K562 (cell line): Measurements from ENCODE around the gene KLF5. TPM values are rescaled to one million over a fixed set of nuclear protein-coding genes. Genes with fewer than 3 reads are reported as not detected.

ENCODE experiments used
- BCOR ChIP-seq: fragments of 450-650 bp; IDR thresholded peaks from 2 replicates; pipeline ENCODE4 v1.6.1; 2016
- CSDE1 ChIP-seq, 2 experiments: fragments of 450-650 bp; IDR thresholded peaks; 2 replicates each; pipeline ENCODE4 v1.6.1; 2016; ENCODE audit warnings: mild to moderate bottlenecking in 1 of 2
- DEAF1 ChIP-seq: fragments of 450-650 bp; formaldehyde crosslinking; IDR thresholded peaks from 2 replicates; pipeline ENCODE4 v1.4.0; 2020; ENCODE audit warnings: mild to moderate bottlenecking, moderate library complexity
- HDAC6 ChIP-seq: IDR thresholded peaks from 2 replicates; pipeline ENCODE4 v1.6.1; 2012; ENCODE audit warnings: low read depth, mild to moderate bottlenecking, control low read depth, inconsistent platforms, low read length, moderate library complexity
- JUN ChIP-seq, 2 experiments: sonication (generic) in 1 of 2; formaldehyde crosslinking in 1 of 2; IDR thresholded peaks; 2 replicates each; pipeline versions ENCODE4 v1.6.1 to v1.8.0; 2012 to 2022; ENCODE audit warnings: borderline replicate concordance in 2 of 2, mild to moderate bottlenecking in 2 of 2, improper control_type of control experiment in 1 of 2, low read depth in 1 of 2, low read length in 1 of 2, missing genetic modification reagents in 1 of 2
- KLF6 ChIP-seq: fragments of 250-450 bp; sonication (Bioruptor Pico); IDR thresholded peaks from 2 replicates; pipeline ENCODE4 v1.4.0; 2020; ENCODE audit warnings: mild to moderate bottlenecking, moderate library complexity, borderline replicate concordance
- LARP7 ChIP-seq: fragments of 450-650 bp; IDR thresholded peaks from 2 replicates; pipeline ENCODE4 v1.6.1; 2016
- MTA1 ChIP-seq: fragments of 450-650 bp; IDR thresholded peaks from 2 replicates; pipeline ENCODE4 v1.6.1; 2017; ENCODE audit warnings: borderline replicate concordance
- PBX2 ChIP-seq, 2 experiments: IDR thresholded peaks in 1 of 2; conservative IDR thresholded peaks in 1 of 2; 2 replicates each; pipeline ENCODE4 v1.6.1; 2016; ENCODE audit warnings: low read depth in 2 of 2, mild to moderate bottlenecking in 1 of 2, missing compliant biosample characterization in 1 of 2, missing genetic modification characterization in 1 of 2, moderate library complexity in 1 of 2
- POU5F1 ChIP-seq: fragments of 150-350 bp; IDR thresholded peaks from 2 replicates; pipeline ENCODE4 v1.6.1; 2014; ENCODE audit warnings: borderline replicate concordance, low read length, low read depth, mild to moderate bottlenecking; ENCODE audit not compliant: partially characterized antibody
- SFPQ ChIP-seq: fragments of 200-400 bp; formaldehyde crosslinking; IDR thresholded peaks from 2 replicates; pipeline ENCODE4 v1.6.1; 2017; ENCODE audit warnings: mild to moderate bottlenecking, low read depth, low read length, moderate library complexity
- SMARCE1 ChIP-seq: fragments of 450-650 bp; IDR thresholded peaks from 2 replicates; pipeline ENCODE4 v1.7.1; 2016; ENCODE audit warnings: mild to moderate bottlenecking
- SREBF2 ChIP-seq: sonication (generic); formaldehyde crosslinking; IDR thresholded peaks from 2 replicates; pipeline ENCODE4 v1.4.0; 2020; ENCODE audit warnings: mild to moderate bottlenecking, missing genetic modification reagents
- ZBTB2 ChIP-seq: fragments of 450-650 bp; IDR thresholded peaks from 2 replicates; pipeline ENCODE4 v1.6.1; 2016; ENCODE audit warnings: antibody characterized with exemption
- ZNF655 ChIP-seq: fragments of 250-450 bp; sonication (Bioruptor Pico); IDR thresholded peaks from 2 replicates; pipeline ENCODE4 v1.5.0; 2021
- polyA plus RNA-seq, 8 experiments: library from polyadenylated mRNA; depleted of rRNA in 4 of 8; stranded (reverse) in 5 of 8; unstranded in 3 of 8; fragments of >200 nt; fragmentation: Nextera tagmentation in 2 of 8; fragmentation: Illumina TruSeq in 1 of 8; extraction: Ambion mirVana in 2 of 8; extraction: Trizol in 1 of 8; gene quantifications; 2 replicates each; pipeline versions ENCODE4 v1.2.1 to v1.2.3, GENCODE V29; 2011 to 2014; ENCODE audit warnings: inconsistent platforms in 1 of 8, missing spikeins in 1 of 8
- total RNA-seq, 7 experiments: library from RNA; depleted of rRNA in 6 of 7; stranded (reverse); fragments of >200 nt in 6 of 7; fragmentation: Illumina TruSeq in 2 of 7; extraction: Trizol in 2 of 7; gene quantifications; 2 replicates each; pipeline versions ENCODE4 v1.2.1 to v1.2.3, GENCODE V29; 2011 to 2021; ENCODE audit warnings: low replicate concordance in 1 of 7

KLF5 gene
- total and polyA plus RNA-seq, 9 of the 15 experiments (the other 6 are each of a cell fraction or from before 2014, with no cell fraction given), result 0.17 to 1.0 (median 0.36) TPM

- no peak for TF ChIP-seq SFPQ
- TF ChIP-seq PBX2 (CRISPR knock-in tag; IDR thresholded peaks at IDR 0.05; ENCODE audit: low read depth), result no peak
- TF ChIP-seq PBX2 (tag; conservative IDR thresholded peaks at IDR 0.05; ENCODE audit: low read depth), result 0 out of 2 replicates have a peak, but pooled peaks have one; percentile 27
- no peak for TF ChIP-seq SREBF2 (CRISPR knock-in tag)
- TF ChIP-seq JUN (IDR thresholded peaks at IDR 0.05; ENCODE audit: borderline replicate concordance, low read depth, low read length), result peak; percentile 96
- no peak for TF ChIP-seq JUN (CRISPR knock-in tag; IDR thresholded peaks at IDR 0.05; ENCODE audit: borderline replicate concordance)
- no peak for TF ChIP-seq ZNF655 (CRISPR knock-in tag)
- no peak for TF ChIP-seq CSDE1 (IDR thresholded peaks at IDR 0.05)
- no peak for TF ChIP-seq BCOR
- TF ChIP-seq MTA1, result no peak
- TF ChIP-seq DEAF1 (CRISPR knock-in tag), result no peak
- peak; percentile 63; the same call in 1 of the 2 replicates for TF ChIP-seq SMARCE1
- no peak for TF ChIP-seq ZBTB2
- no peak for TF ChIP-seq HDAC6
- TF ChIP-seq POU5F1, result no peak
- TF ChIP-seq KLF6, result no peak
- no peak for TF ChIP-seq LARP7
Measured at GRCh38 chr13:73090116-73090822, 31.5 kb downstream of the KLF5 start (continued).
